Prostate gland (tissue), 2 donors: ENCODE data around the gene GDPD5. TPM values are rescaled to one million over a fixed set of nuclear protein-coding genes. Genes with fewer than 3 reads are reported as not detected.
"Not testable (repeated sequence)": the region's sequence is repeated elsewhere in the genome, so short reads cannot be mapped to it uniquely, and the experiment has no call there.

Experiments
- DNase-seq: peaks from one replicate; pipeline ENCODE4 v3.0.0-alpha.2; 2019; ENCODE audit warnings: low spot score
- H3K27ac ChIP-seq, 2 donors: fragments of 200-600 bp; sonication (generic); 2 replicates each; pipeline ENCODE4 v1.5.1; 2017 to 2019
- H3K27me3 ChIP-seq: fragments of 200-600 bp; sonication (generic); replicated peaks from 2 replicates; pipeline ENCODE4 v1.5.1; 2019; ENCODE audit not compliant: insufficient read depth
- H3K36me3 ChIP-seq, 2 donors: fragments of 200-600 bp; sonication (generic); 1 replicate in 1 of 2; 2 replicates in 1 of 2; pipeline versions ENCODE4 v1.5.1 to v1.8.1; 2017 to 2019
- H3K4me1 ChIP-seq: fragments of 200-600 bp; sonication (generic); replicated peaks from 2 replicates; pipeline ENCODE4 v1.5.1; 2019
- H3K4me3 ChIP-seq, 2 donors: fragments of 200-600 bp; sonication (generic); 2 replicates each; pipeline ENCODE4 v1.5.1; 2017 to 2019
- H3K9me3 ChIP-seq: fragments of 200-600 bp; sonication (generic); 2 replicates; pipeline ENCODE4 v1.5.1; 2017
- POLR2A ChIP-seq: fragments of 450-650 bp; IDR thresholded peaks from one replicate; pipeline ENCODE4 v1.6.1; 2016; ENCODE audit warnings: antibody characterized with exemption, mild to moderate bottlenecking
- POLR2AphosphoS5 ChIP-seq: sonication (generic); formaldehyde crosslinking; IDR thresholded peaks from one replicate; pipeline ENCODE4 v1.6.1; 2017; ENCODE audit warnings: antibody characterized with exemption
- WGBS: methylation state at CpG from one replicate; pipeline ENCODE4 v1.1.5; 2018; 5-methylcytosine and 5-hydroxymethylcytosine counted together
- intact Hi-C: fragments of 100-400 bp; cut with DNase I; formaldehyde crosslinking; loops from one replicate; pipeline ENCODE4 v1.14.2; 2022
- total RNA-seq, 2 donors: library from RNA; depleted of rRNA; stranded (reverse); fragments of >200 nt; gene quantifications; one replicate each; pipeline ENCODE4 v1.1.0, GENCODE V29; 2016
- TF ChIP-seq, protein P1 (sequence below), 4 experiments: fragments of 200-600 bp in 2 of 4; fragments of 450-650 bp in 2 of 4; sonication (generic) in 2 of 4; IDR thresholded peaks; 1 replicate in 3 of 4; 2 replicates in 1 of 4; pipeline ENCODE4 v1.5.1; 2016 to 2019; ENCODE audit warnings: antibody characterized with exemption in 4 of 4, mild to moderate bottlenecking in 2 of 4, moderate library complexity in 2 of 4

Gene GDPD5
- total RNA-seq, 2 donors from 2014 or later: 1.7 to 14.6 TPM

DNA sequence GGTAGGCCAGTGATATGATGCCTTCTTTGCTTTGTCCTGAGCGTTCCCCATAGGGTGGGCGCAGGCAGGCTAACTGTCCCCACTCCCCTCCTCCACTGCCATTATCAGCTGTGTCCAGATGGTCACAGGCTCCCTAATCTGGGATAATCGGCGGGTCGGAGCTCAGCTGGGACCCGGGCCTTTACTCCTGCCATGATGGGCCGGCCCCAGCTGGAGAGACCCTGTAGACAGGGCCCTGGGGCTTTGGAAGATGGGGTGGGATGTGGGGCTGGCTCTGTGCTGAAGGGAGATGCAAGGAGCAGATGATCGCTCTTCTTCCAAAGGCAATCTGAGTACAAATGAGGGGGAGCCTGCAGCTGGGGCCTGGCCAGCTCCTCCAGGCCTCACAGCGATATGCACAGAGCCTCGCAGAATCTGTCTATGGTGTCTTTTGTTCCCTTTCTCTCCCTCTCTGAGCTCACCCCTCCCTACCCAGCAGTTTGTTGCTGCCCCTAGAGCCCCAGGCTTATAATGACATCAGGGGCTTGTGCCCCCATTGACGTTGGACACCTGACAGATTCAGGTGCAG is 104.6 kb downstream of the GDPD5 start:
- no peaks in the 10 kb centered on the region for H3K9me3 ChIP-seq
- peak overlapping the region in 1 of 2 donors; percentile 17 for H3K27ac ChIP-seq
- intact Hi-C loops: no loop called here
- no peaks in the 10 kb centered on the region for H3K27me3 ChIP-seq
- H3K4me1 ChIP-seq: no peaks in the 10 kb centered on the region
- no peak overlapping the region for H3K4me3 ChIP-seq
- no peaks in the 10 kb centered on the region for H3K36me3 ChIP-seq
- DNase-seq: no peak
- TF ChIP-seq POLR2AphosphoS5 (no peak), POLR2A (no peak)
- TF ChIP-seq, protein P1, sequence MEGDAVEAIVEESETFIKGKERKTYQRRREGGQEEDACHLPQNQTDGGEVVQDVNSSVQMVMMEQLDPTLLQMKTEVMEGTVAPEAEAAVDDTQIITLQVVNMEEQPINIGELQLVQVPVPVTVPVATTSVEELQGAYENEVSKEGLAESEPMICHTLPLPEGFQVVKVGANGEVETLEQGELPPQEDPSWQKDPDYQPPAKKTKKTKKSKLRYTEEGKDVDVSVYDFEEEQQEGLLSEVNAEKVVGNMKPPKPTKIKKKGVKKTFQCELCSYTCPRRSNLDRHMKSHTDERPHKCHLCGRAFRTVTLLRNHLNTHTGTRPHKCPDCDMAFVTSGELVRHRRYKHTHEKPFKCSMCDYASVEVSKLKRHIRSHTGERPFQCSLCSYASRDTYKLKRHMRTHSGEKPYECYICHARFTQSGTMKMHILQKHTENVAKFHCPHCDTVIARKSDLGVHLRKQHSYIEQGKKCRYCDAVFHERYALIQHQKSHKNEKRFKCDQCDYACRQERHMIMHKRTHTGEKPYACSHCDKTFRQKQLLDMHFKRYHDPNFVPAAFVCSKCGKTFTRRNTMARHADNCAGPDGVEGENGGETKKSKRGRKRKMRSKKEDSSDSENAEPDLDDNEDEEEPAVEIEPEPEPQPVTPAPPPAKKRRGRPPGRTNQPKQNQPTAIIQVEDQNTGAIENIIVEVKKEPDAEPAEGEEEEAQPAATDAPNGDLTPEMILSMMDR (IDR thresholded peaks at IDR 0.05): no peak
- 82% methylated on average over 11 of the region's 11 CpGs for WGBS

DNA sequence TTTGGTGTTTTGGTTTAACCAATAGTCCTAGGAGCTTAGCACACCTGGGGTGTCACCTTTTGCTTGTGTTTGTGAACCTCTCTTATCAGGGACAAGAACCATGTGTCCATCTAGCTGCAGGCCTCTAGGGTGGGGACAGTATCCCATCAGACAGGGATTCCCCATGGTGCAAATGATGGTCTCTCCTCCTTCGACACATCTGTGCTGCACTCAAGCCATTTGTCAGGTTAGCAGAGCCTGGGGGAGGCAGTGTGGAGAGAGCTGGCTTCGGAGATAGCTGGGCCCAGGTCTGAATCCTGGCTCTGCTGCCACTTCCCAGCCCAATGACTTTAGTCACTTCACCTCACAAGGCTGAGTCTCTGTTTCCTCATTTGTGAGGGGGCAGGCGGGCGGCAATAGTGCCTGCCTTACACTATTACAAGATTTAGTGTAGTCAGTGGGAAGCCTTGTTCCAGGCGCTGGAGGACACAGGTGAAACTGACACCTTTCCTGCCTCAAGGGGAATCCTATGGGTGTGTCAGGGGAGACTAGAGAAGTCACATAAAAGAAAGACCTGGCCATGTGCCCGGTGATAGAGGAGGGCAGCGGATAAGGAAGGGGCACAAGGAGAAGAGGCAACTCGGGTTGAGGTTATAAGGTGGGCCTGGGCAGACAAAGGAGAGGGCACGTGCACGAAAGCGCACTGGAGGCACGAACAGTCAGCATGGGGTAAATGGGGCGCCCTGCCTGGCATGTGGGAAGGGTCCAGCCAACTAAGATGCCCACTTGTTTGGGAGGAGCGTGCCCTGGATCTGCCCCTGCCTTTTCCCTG is 105.3 kb downstream of the GDPD5 start:
- Histone ChIP-seq H3K27me3 (no peaks in the 10 kb centered on the region), H3K36me3 (no peaks in the 10 kb centered on the region), H3K9me3 (no peaks in the 10 kb centered on the region), H3K27ac (no peak overlapping the region), H3K4me3 (no peak overlapping the region), H3K4me1 (no peaks in the 10 kb centered on the region)
- intact Hi-C loops: no loop called here
- 79% methylated on average over 14 of the region's 14 CpGs for WGBS
- TF ChIP-seq POLR2AphosphoS5 (no peak), POLR2A (no peak)
- TF ChIP-seq, protein P1 (IDR thresholded peaks at IDR 0.05): no peak
- no peak for DNase-seq

GRCh38 chr11:75413864-75414263 is 111.9 kb downstream of the GDPD5 start:
- DNase-seq: no peak
- TF ChIP-seq POLR2AphosphoS5 (no peak), POLR2A (no peak)
- TF ChIP-seq, protein P1 (IDR thresholded peaks at IDR 0.05): no peak

DNA sequence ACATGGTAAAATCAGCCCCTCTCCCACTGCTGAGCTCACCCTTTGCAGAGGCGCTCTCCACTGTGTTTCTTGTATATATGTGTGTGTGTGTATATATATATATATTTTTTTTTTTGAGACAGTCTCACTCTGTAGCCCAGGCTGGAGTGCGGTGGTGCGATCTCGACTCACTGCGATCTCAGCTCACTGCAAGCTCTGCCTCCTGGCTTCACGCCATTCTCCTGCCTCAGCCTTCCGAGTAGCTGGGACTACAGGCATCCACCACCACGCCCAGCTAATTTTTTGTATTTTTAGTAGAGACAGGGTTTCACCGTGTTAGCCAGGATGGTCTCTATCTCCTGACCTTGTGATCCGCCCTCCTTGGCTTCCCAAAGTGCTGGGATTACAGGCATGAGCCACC is 112.6 kb downstream of the GDPD5 start:
- 90% methylated on average over 10 of the region's 10 CpGs for WGBS
- not testable (repeated sequence) for H3K36me3 ChIP-seq

More at GRCh38 chr11:75413864-75414263, 111.9 kb downstream of the GDPD5 start:
- Histone ChIP-seq H3K27me3 (no peaks in the 10 kb centered on the region), H3K36me3 (no peaks in the 10 kb centered on the region), H3K4me3 (no peak overlapping the region), H3K27ac (no peak overlapping the region), H3K9me3 (no peaks in the 10 kb centered on the region), H3K4me1 (no peaks in the 10 kb centered on the region)
- 89% methylated on average over 2 of the region's 2 CpGs for WGBS
- intact Hi-C loops: no loop called here

GRCh38 chr11:75409971-75410370 is 115.8 kb downstream of the GDPD5 start:
- WGBS: 96% methylated on average over 10 of the region's 33 CpGs
- not testable (repeated sequence) for DNase-seq
- intact Hi-C loops: loop anchor here (2.0 kb wide), 1 partner anchor 35 kb away; no protein-coding TSS in a partner anchor

More for the DNA sequence above, 112.6 kb downstream of the GDPD5 start:
- DNase-seq, H3K4me3 ChIP-seq, H3K4me1 ChIP-seq, H3K27ac ChIP-seq, H3K27me3 ChIP-seq, H3K9me3 ChIP-seq, intact Hi-C loops: not testable (repeated sequence)

GRCh38 chr11:75408957-75409219 is 116.9 kb downstream of the GDPD5 start:
- TF ChIP-seq, protein P1 (IDR thresholded peaks at IDR 0.05): no peak
- no peak for TF ChIP-seq POLR2AphosphoS5
- no peak for TF ChIP-seq POLR2A

More at GRCh38 chr11:75409971-75410370, 115.8 kb downstream of the GDPD5 start:
- H3K9me3 ChIP-seq, H3K4me3 ChIP-seq, H3K27ac ChIP-seq, H3K4me1 ChIP-seq, H3K27me3 ChIP-seq, H3K36me3 ChIP-seq: not testable (repeated sequence)

More at GRCh38 chr11:75408957-75409219, 116.9 kb downstream of the GDPD5 start:
- no peaks in the 10 kb centered on the region for H3K27me3 ChIP-seq
- H3K36me3 ChIP-seq: peaks cover 8 to 9% of the 10 kb centered on the region in 2 donors
- intact Hi-C loops: loop anchor here (2.0 kb wide), 1 partner anchor 36 kb away; no protein-coding TSS in a partner anchor
- H3K9me3 ChIP-seq: no peaks in the 10 kb centered on the region
- no peak for DNase-seq
- 84% methylated on average over 2 of the region's 2 CpGs for WGBS
- H3K4me1 ChIP-seq: no peaks in the 10 kb centered on the region
- H3K27ac ChIP-seq: no peak overlapping the region
- H3K4me3 ChIP-seq: no peak overlapping the region
